Measurements from ENCODE around the gene ZMIZ1.

The ZMIZ1 gene

DNA sequence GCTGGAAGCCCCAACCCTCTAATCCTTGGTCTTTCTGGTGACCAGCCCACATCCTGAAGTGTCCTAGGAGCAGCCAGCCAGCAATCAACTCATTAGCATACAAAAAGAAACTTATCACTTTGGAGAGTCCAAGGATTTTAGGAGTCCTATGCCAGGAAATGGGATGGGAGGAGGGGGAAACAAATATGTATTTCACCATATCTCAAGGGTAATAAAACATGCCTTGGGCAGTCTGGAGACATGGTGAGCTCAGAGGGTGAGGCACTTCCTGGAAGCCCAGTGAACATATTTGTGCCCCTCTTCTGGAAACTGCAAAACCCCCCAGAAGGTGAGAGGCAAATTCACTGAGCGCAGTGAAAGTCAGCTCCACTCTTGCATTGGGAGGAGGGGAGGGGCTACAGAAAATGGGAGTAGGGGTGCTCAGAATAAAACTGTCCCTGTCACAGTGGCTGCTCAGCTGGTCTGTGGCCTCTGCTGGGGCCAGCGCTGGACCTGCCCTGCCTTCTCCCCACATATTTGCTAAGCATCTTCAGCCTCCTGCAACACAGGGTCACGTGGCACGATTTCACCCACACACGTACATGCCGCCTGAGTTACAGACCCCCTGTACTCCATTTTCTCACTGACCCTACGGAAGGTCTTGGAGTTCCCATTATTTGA is 17.7 kb upstream of the ZMIZ1 start:
- DNase-seq (ENCODE audit: low read depth in 3 of 3), result no peak

DNA sequence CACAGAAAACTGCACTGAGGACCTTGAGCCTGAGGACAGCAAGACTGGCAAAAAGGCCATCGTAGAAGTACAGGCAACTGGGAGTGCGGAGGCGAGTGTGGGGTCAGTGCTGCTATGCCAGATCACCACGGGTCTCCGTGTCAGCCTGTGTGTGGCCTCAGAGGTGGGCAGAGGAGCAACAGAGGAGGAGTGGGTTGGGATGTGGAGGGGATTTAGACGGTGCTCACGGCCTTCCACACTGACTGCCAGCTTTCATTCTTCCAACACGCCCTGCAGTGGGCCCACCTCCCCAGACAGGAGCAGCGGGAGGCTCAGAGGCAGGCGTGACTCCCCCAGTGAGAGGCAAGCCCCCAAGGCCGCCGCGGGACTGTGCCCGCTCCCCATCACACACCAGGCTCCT is 17.0 kb upstream of the ZMIZ1 start:
- no peak for DNase-seq (ENCODE audit: low read depth in 3 of 3)

- DNase-seq (ENCODE audit: low read depth in 3 of 3), result no peak
These were observed 16.3 kb upstream of the ZMIZ1 start for GRCh38 chr10:79052291-79053080.

GRCh38 chr10:79053081-79053434 is 15.7 kb upstream of the ZMIZ1 start:
- no peak for DNase-seq (ENCODE audit: low read depth in 3 of 3)

DNA sequence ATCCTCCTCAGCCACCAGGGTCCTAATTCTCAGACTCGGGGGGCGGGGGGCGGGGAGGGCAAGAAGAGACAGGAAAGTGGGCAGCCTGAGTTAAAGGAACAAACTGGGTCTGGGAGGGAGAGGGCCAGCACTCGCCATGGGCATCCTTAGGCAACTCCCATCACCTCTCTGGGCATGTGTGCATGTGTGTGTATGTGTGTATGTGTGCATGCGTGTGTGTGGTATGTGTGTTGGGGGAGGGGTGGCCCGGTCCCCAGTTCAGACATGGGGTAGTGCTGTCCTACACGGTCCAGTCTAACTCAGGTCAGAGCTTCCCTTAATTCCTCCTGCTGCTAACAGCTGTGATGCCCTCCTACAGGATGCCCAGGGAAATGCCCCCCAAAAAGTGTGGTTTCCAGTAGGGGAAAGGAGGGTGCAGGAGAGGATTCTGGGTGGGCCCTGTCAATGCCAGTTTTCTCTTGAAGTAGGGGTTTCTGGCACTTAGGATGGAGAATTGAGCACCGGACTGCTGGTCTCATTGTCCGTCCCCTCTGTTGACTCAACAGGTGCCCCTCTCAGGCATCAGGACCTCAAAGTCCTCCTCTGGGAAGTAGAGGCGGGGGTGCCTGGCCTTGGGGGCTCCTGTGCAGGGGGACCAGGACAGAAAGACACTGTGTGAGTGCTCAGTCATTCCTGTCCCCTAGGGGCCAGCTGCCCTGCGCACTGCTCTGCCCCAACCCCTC is 15.1 kb upstream of the ZMIZ1 start:
- DNase-seq (ENCODE audit: low read depth in 3 of 3), result no peak

DNA sequence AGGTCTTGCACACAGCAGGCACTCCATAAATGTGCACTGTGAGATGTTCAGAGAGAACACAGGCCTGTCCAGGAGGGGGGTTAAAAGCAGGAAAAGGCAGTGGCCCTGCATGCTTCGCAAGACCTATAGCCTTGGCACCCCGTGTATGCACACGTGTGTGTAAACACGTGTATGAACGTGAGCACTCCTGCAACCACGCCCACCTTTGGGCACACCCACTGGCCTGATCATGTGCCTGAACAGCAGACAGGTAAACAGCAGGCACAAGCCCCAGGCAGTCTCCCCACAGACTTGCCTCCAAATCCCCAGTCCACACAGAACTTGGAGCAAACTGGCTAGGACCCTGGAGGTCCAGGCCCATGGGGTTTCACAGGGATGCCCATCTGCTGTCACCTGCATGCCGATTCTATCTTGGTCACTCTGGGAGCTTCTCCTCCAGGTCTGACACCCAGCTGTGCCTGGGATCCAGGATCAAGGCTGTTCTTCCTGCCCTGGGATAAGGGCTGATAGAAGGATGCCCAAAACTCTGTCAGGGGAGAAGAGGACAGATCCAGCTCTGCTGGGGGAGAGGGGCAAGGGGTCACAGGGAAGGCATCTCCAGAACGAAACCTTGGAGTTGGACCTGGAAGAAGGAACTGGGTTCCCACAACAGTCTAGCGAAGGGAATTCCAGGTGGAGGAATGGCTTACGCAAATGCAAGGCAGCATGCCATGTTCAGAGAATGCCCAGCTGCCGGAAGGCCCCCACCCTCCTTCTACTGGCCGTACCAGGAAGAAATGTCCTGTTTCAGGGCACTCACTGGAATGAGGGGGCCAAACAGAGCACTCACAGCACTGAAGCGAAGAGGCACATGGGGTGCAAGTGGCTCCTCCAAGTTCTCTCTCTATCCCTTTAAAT is 14.3 kb upstream of the ZMIZ1 start:
- DNase-seq (ENCODE audit: low read depth in 3 of 3), result no peak

DNA sequence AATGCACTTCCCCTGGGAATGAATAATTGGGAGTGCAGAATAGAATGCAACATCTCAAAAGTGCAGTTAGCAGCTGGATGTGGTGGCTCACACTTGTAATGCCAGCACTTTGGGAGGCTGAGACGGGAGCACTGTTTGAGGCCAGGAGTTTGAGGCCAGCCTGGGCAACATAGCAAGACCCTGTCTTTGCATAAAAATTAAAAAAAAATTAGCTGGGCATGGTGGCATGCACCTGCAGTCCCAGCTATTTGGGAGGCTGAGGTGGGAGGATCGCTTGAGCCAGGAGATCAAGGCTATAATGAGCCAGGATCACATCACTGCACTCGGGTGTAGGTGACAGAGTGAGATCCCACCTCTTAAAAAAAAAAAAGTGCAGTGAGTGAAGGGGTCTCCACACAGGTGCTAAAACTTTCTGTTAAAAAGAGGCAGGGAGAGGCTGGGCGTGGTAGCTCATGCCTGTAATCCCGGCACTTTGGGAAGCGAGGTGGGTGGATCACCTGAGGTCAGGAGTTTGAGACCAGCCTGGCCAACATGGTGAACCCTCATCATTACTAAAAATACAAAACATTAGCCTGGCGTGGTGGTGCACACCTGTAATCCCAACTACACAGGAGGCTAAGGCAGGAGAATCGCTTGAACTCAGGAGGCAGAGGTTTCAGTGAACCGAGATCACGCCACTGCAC is 13.5 kb upstream of the ZMIZ1 start:
- DNase-seq (ENCODE audit: low read depth in 3 of 3), result no peak

DNA sequence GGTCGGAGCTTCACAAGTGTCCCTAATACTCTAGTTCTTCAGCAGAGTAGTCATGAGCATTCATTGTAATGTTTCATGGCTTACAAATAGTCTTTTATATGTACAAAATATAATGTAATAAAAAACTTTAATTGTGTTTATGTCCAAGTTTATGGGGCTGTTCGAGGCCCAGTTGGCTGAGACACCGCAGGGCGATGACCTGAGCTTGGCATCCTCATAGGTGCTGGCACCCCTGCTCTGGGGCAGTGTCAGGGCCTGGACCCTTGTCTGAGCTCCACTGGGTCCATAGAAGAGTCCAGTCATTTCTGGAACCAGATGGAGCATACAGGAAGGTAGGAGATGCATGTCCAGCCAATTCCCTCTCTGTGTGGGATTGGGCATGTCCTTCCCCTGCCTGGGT is 12.9 kb upstream of the ZMIZ1 start:
- no peak for DNase-seq (ENCODE audit: low read depth in 3 of 3)

GRCh38 chr10:79056361-79056735 is 12.4 kb upstream of the ZMIZ1 start:
- DNase-seq (ENCODE audit: low read depth in 3 of 3), result no peak

GRCh38 chr10:79056736-79057391 is 11.9 kb upstream of the ZMIZ1 start:
- DNase-seq (ENCODE audit: low read depth in 3 of 3), result no peak

DNA sequence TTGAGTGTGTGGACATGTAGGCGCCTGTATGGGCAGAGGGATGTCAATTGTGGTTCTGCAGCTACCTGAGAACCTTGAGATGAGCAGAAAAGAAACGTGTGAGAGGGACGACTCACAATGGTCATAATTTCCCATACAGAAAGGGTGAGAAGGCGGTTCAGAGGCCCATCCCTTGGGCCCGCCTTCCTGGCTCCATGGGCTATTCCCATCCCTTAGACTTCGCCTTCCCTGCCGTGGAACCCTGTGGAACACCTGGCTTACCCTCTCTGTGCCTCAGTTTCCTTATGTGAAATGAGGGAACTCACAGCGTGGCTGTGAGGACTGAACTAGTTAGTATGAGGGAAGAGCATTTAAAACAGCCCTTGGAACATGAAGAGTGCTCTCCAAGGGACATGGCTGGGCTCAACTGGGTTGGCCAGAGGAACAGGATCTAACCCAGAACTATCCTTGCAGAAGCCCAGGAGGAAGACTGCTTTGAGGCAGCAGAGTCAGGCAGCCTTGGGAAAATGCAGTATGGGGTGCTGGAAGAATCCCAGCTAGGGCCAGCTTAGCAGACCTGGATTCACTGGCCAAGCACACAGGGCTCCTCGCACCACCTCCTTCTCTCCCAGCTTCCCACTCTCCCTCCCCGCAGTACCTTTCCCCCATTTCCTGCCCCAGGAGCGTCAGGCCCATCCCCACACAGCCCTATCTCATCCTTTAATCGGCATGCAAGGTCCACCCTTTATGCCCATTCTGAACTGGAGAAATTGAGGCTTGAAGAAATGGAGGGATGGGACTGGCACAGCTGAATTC is 11.1 kb upstream of the ZMIZ1 start:
- no peak for DNase-seq (ENCODE audit: low read depth in 3 of 3)

- no peak for DNase-seq (ENCODE audit: low read depth in 3 of 3)
These were observed 9.6 kb upstream of the ZMIZ1 start for GRCh38 chr10:79058899-79059841.

- DNase-seq (ENCODE audit: low read depth in 3 of 3), result no peak
These were observed 8.8 kb upstream of the ZMIZ1 start for GRCh38 chr10:79059859-79060379.

DNA sequence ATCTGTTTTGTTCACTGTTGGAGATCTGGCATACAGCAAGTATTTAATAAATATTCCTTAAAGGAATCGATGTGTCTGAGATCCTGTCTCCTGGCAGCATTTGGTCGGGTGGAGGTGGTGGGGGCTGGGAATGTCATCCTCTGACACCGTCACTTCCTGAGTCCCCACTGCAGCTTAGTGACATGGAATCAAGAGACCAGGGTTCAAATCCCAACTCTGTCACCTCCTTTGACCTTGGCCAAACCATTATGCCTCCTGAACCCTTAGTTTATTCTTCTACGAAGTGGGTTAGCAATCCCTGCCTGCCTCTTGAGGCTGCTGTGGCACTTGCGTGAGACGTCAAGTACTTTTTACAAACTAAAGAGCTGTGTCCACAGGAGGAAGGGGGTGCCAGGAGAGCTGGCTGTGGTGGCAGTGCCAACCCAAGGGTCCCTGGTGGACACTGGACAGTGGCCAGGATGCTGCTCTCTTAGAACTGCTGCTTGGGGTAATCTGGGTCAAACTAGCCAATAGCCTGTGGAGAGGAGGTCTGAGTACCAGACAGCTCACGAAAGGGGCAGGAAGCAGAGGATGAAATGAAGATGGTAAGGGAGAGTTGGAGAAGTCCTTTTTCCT is 8.0 kb upstream of the ZMIZ1 start:
- DNase-seq (ENCODE audit: low read depth in 3 of 3), result no peak

- no peak for DNase-seq (ENCODE audit: low read depth in 3 of 3)
These were observed 7.1 kb upstream of the ZMIZ1 start for GRCh38 chr10:79061441-79062315.

GRCh38 chr10:79063071-79063491 is 5.7 kb upstream of the ZMIZ1 start:
- no peak for DNase-seq (ENCODE audit: low read depth in 3 of 3)

All from stimulated activated CD4-positive, alpha-beta T cell treated with anti-CD3 and anti-CD28 coated beads, TNF-alpha, amount 100 ng/mL, for 24 hours (primary cell).